NCI-H1048 (cell line): ENCODE data around the gene CNTNAP2.
A peak's percentile ranks its signal among the peaks of the same experiment; 100 is the strongest.
"Not testable (repeated sequence)": the region's sequence is repeated elsewhere in the genome, so short reads cannot be mapped to it uniquely, and the experiment has no call there.

Experiments
- DNase-seq: peaks from one replicate; lab custom pipeline; 2025; lab: John Stamatoyannopoulos, UW

The CNTNAP2 gene

GRCh38 chr7:148028165-148028564, 1911.6 kb downstream of the CNTNAP2 start:
- no peak for DNase-seq

DNA sequence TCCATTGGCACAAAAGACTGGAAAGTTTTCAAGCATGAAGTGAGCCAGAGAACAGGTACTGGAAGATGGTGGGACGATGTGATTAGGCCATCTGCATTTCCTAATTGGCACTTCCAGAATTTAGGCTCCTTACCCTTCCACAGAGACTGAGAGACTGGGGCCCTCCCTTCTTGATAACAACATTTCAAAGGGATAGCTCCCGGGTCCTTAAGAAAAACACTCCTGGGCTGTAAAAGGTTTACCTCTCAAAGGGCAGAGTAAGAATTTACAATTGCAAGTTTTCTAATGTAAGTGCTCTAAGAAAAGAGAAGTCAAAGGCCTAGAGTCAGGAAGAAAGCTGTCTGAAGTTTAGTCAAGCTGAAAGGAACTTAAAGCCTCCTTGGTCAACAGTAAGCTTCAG, 1914.4 kb downstream of the CNTNAP2 start:
- no peak for DNase-seq

- no peak for DNase-seq
These were observed 1915.2 kb downstream of the CNTNAP2 start for GRCh38 chr7:148031811-148032210.

DNA sequence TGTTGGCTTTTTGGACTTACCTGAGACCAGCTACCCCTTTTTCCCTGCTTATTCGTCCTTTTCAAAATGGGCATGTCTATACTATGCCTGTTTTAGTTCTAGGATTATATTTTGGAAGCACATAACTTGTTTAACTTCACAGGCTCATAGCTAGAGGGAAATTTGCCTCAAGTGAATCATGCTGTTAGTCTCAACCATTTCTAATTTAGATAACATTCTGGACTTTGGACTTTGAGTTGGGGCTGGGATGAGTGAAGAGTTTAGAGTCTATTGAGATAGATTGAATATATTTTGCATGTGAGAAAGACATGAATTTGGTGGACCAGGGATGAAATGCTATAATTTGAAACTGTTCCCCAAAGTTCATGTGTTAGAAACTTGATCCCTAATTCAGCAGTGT, 1919.3 kb downstream of the CNTNAP2 start:
- DNase-seq, result no peak

DNA sequence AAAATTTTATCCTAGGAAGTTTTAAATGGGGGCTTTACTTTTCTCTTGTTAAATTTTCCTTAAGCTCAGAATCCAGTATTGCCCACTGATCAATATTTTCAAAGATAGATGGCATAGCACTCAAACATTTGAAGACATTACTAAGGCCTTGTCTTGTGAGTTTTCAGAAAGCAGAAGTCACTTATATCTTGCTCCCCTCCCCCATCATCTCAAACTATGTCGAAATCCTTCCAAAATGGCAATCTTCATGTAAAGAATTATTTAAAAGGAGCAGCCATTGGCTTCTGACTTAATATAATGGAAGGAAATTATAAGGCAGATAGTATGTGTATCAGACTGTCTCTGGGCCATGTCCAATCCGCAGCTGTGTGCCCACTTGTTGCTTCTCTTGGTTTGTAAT, 1920.4 kb downstream of the CNTNAP2 start:
- DNase-seq, result no peak

DNA sequence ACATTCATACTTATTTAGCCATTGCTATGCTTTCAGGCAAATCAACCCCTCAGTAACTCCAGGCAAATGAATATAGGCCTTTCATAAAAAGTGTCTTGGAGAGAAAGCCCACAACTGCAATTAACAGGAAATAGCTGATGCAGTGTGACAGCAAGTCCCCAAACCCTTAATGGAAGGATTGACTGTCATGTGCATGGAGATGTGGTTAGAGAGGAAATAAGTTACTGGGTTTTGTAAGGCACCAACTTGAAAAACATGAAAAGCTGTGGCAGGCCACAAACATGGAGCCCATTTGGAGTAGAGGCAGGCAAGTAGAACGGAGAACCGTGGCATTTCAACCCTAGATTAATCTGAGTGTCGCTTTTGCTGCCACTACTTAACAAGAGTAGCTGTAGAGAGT, 1924.6 kb downstream of the CNTNAP2 start:
- no peak for DNase-seq

DNA sequence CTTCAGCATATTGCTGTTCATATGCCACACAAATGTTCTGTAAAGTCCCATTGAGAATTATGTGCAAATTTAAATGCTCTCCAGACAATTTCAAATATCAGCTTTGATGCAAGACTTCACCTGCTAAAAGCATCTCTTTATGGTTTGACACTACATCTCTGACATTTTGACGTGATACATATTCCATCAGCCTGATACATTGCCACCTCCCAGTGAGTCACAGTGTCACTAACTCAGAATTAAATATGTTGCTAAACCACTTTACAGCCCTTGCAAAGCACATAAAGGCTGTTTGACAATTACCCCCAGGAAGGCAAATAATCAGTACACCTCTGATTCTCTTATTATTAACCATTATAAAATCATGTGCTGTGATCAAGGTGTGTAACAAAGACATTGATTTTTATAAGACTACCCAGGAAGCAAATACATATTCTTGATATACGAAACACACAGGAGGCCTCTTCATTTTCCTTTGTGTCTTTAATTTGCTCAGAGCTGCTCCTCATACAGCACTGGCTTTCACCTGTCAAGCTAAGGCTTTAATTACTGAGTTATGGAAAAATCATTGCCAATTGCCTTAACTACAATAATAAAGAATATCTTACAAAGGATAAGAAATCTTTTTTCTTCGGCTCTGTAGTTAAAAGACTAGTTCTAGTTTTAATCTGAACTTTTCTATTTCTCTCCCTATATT, 1926.5 kb downstream of the CNTNAP2 start:
- DNase-seq, result no peak

- DNase-seq, result no peak
These were observed 1927.6 kb downstream of the CNTNAP2 start for GRCh38 chr7:148044173-148044572.

- no peak for DNase-seq
These were observed 1928.9 kb downstream of the CNTNAP2 start for GRCh38 chr7:148045521-148045920.

- DNase-seq, result no peak
These were observed 1932.5 kb downstream of the CNTNAP2 start for GRCh38 chr7:148049068-148049467.

GRCh38 chr7:148050492-148051158, 1934.0 kb downstream of the CNTNAP2 start:
- no peak for DNase-seq

DNA sequence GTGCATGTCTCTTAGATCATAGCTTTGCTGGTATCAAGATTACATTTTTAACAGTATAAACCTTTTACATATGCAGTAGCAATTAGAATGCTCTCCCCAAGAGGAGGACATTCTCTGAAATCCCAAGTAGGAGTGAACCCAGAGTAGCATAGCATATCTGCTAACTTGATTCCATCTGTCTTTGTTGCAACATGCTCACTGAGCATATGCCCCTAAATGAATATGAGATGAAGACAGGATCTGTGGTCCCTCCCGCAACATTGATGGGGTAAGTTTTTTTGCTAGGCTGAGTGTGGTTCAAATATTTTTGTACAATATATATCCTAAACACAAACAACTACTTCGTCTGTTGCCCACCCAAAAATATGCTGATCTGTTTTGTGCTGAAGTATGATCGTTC, 1939.8 kb downstream of the CNTNAP2 start:
- no peak for DNase-seq

DNA sequence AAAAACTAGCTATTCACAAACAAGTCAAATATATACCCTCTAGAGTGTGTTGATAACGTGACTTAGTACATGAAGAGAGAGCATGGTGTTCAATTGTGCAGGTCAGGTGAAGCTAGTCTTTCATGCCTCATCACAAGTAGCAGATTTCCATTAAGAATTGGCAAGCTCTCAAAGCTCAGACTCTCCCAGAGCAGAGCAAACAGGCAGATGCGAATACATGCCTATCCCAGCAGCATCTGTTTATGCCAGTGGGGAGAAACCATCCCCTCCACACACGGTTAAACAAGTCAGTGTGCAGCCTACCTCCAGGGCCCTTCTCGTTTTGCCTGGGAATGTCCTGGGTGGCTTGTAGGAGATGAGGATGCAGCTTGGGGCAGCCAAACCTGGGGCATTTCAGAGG, 1941.5 kb downstream of the CNTNAP2 start:
- no peak for DNase-seq

- no peak for DNase-seq
These were observed 1942.2 kb downstream of the CNTNAP2 start for GRCh38 chr7:148058753-148059152.

- DNase-seq, result no peak
These were observed 1944.1 kb downstream of the CNTNAP2 start for GRCh38 chr7:148060724-148061123.

DNA sequence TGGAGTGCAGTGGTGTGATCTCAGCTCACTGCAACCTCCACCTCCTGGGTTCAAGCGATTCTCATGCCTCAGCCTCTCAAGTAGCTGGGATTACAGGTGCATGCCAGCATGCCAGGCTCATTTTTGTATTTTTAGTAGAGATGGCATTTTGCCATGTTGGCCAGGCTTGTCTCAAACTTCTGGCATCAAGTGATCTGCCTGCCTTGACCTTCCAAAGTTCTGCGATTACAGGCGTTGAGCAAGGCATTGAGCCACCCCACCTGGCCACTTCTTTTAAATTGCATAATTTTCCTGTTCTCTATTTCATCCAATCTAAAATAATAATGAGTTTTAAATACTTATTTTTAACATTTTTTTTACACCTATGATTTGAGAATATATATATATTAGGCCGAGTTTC, 1961.5 kb downstream of the CNTNAP2 start:
- not testable (repeated sequence) for DNase-seq

GRCh38 chr7:148079206-148080080, 1962.8 kb downstream of the CNTNAP2 start:
- no peak for DNase-seq

DNA sequence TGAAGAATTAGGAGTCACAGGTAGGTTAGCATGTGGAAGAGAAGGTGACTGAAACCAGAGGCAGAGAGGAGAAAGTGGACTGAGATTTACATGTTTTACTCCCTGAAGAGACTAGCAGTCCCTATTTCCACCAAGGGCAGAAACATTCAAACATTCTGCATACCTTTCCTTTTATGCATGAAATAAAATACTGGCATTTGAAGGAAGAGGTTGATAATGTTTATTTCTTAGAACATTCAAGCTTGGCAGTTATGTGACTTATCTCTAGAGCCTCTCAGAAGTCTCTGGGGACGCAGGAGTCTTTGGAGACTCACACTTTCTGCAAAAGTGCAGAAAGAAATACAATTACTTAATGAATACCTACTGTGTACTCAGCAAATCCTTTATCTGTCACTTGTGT, 1966.8 kb downstream of the CNTNAP2 start:
- no peak for DNase-seq

GRCh38 chr7:148084138-148084537, 1967.5 kb downstream of the CNTNAP2 start:
- DNase-seq, result peak; percentile 37

GRCh38 chr7:148091882-148092281, 1975.3 kb downstream of the CNTNAP2 start:
- no peak for DNase-seq

DNA sequence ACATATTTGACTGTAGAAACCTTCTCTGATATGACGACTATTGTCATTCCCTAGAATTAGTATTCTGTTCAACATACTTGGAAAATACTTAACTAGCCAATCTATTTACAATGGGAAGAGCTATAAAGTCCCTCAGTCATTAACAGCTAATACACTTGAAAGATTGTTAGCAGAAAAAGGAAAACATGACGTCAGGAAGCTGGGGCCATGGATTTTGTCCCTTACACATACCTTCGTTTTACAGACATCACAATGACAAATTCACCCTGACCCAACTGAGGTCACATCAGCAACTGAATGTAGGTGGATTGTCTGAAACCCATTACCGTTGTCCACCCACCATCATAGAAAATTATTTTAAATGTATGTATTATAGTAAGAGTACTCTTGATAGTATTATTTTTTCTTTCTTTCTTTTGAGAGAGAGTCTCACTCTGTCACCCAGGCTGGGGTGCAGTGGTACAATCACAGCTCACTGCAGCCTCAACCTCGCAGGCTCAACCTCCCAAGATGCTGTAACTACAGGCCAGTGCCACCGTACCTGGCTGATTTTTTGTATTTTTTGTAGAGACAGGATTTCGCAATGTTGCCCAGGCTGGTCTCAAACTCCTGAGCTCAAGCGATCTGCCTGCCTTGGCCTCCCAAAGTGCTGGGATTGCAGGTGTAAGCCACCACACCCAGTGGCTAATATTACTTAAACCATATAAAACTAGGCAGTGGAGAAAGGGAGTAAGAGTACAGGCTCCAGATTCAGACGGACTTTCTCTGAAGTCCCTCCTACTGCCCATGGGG, 1977.0 kb downstream of the CNTNAP2 start:
- no peak for DNase-seq

DNA sequence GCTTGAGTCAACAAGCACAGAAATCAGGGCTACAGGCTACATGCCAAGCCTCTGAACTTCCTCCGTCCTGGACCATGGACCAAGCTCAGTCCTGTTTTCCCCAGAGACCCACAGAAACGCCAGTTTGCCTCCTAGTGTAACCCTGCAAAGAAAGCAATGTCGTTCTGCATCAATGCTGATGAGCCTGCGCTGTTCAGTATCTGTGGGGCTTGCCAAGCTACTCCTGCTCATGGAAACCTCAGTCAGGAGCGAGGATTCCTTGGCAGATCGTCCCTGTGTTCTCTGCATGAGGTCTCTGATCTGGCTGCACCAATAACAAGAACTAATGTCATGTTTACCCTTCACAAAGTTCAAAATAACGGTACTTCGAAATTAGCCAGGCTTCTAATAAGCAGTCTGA, 1978.5 kb downstream of the CNTNAP2 start:
- DNase-seq, result no peak
